Right renal pelvis (tissue), 4 donors: Measurements from ENCODE around the gene STRN3. TPM values are rescaled to one million over a fixed set of nuclear protein-coding genes. Genes with fewer than 3 reads are reported as not detected.

Source experiments
- DNase-seq, 4 donors: peaks; one replicate each; pipeline ENCODE4 v3.0.0-alpha.2; 2013; ENCODE audit warnings: low read depth in 4 of 4, low spot score in 3 of 4, missing footprints in 1 of 4
- polyA plus RNA-seq, 4 donors: library from polyadenylated mRNA; unstranded; fragments of 120-200 nt; gene quantifications; one replicate each; pipeline ENCODE4 v1.2.1, GENCODE V29; 2013; ENCODE audit not compliant: insufficient read length in 4 of 4

The STRN3 gene
- polyA plus RNA-seq, 4 donors = 39.8 to 48.0 (median 47.2) TPM

DNA sequence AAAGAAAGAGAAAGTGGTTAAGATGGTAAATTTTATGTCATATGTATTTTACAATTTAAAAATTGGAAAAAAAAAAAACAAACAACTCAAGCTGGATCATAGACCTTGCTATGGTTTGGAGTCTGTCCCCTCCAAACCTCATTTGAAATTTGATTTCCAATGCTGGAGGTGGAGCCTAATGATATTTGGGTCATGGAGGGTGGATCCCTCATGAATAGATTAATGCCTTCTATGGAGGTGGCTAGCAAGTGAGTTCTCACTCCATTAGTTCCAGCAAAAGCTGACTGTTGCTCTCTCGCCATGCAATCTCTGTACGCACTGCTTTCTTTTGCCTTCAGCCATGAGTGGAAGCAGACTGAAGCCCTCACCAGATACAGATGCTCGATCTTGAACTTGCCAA is 22.9 kb downstream of the STRN3 start:
- no peak for DNase-seq

DNA sequence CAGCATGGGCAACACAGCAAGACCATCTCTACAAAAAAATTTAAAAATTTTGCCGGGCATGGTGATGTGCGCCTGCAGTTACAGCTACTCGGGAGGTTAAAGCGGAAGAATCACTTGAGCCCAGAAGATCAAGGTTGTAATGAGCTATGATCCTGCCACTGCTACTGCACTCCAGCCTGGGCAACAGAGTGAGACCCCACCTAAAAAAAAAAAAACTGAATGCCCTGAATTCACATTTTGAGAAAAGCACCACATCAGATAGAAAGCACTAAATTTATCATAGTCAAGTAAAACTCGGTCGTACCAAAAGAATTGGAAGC is 24.9 kb downstream of the STRN3 start:
- no peak for DNase-seq

GRCh38 chr14:31000629-31001338 is 25.4 kb downstream of the STRN3 start:
- no peak for DNase-seq

GRCh38 chr14:30999038-30999773 is 27.0 kb downstream of the STRN3 start:
- no peak for DNase-seq

DNA sequence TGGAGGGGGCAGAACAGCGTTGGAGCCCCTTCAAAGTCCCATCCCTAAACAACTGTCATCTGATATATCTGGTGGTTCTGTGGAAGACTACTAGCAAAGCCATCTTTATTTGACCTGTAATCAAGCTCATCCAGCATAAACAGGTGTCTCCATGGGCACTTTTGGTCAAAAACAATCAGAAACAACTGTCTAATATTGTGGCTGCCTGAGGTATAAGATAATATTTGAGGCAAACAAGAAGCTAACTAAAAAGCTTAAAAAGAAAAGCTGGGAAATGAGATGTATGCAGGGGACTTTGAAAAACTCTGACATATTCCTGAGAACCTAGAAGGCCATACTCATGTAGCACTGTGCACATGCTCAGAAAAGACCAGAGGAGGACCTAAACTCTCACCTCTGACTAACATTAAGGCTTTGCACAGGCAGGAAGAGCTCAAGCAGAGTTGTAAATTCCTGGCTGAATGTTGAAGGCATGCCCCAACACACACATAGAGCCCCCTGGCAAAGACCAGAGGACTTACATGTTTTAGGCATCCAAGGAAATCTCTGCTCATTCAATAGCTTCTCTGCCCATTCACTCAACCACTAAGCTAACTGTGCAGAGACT is 28.0 kb downstream of the STRN3 start:
- DNase-seq = no peak

GRCh38 chr14:30996892-30997659 is 29.1 kb downstream of the STRN3 start:
- DNase-seq = no peak

GRCh38 chr14:30995689-30996088 is 30.5 kb downstream of the STRN3 start:
- no peak for DNase-seq

GRCh38 chr14:30994681-30995620 is 31.2 kb downstream of the STRN3 start:
- DNase-seq = no peak

DNA sequence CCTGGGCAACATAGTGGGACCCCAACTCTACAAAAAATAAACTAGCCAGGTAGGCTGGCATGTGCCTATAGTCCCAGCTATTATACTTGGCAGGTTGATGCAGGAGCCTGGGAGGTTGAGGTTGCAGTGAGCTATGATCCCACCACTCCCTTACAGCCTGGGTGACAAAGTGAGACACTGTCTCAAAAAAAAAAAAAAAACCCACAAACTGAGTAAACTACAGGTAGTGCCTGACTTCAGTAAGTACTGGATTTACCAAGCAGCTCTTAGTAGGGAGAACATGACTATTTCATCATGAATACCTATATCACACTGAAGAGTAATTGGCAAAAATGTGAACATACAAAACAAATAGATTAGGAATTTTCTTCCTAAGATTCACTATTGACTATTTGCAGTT is 33.1 kb downstream of the STRN3 start:
- DNase-seq = no peak

- no peak for DNase-seq
Observed at GRCh38 chr14:30991408-30991807, 34.8 kb downstream of the STRN3 start.

- no peak for DNase-seq
Observed at GRCh38 chr14:30990770-30991169, 35.4 kb downstream of the STRN3 start.

- DNase-seq = no peak
Observed at GRCh38 chr14:30988509-30988908, 37.7 kb downstream of the STRN3 start.

GRCh38 chr14:30985796-30986195 is 40.4 kb downstream of the STRN3 start:
- DNase-seq = no peak

DNA sequence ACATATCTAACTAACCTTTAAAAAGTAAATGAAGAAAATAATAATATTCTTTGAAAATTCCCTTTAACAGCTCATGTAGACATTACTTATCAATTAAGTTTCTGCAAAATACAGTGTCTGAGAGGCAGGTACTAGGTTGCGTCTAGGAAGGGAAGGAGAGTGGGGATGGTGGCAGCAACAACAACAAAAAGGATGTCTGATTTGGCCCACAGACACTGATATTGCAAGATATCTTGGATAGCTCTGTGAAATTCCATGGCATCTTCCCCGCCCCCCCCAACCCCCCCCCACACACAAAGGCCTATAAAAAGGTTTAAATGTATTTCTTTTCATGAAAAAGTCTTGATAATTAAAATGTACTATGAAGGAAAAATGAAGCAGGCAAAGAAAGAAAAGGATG is 42.3 kb downstream of the STRN3 start:
- DNase-seq = no peak

GRCh38 chr14:30982533-30982932 is 43.6 kb downstream of the STRN3 start:
- no peak for DNase-seq

DNA sequence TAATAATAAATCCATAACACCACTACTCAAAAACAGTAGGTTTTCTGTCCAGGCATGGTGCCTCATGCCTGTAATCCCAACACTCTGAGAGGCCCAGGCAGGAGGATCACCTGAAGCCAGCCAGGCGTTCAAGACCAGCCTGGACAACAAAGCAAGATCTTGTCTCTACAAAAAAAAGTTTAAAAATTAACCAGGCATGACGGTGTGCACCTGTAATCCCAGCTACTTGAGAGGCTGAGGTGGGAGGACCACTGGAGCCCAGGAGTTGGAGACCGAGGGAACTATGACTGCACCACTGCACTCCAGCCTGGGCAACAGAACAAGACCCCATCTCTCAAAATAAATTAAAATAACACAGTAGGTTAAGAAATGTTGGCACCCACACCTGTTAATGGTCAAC is 45.2 kb downstream of the STRN3 start:
- no peak for DNase-seq

GRCh38 chr14:30980106-30980704 is 46.0 kb downstream of the STRN3 start:
- peak; percentile 18 to 43 (median 24) for DNase-seq

DNA sequence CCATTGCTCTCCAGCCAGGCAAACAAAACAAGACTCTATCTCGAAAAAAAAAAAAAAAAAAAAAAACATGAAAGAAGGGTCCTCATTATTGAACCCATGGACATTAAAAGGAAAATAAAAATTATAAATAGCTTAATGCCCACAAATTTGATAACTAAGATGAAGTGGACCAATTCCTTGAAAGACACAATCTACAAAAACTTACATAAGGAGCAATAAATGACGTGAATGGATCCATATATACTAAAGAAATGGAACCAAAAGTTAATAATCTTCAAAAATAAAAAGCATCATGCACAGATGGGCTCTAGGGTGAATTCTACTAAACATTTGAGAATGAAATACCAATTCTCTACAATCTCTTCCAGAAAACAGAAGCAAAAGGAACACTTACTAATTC is 48.4 kb downstream of the STRN3 start:
- no peak for DNase-seq

DNA sequence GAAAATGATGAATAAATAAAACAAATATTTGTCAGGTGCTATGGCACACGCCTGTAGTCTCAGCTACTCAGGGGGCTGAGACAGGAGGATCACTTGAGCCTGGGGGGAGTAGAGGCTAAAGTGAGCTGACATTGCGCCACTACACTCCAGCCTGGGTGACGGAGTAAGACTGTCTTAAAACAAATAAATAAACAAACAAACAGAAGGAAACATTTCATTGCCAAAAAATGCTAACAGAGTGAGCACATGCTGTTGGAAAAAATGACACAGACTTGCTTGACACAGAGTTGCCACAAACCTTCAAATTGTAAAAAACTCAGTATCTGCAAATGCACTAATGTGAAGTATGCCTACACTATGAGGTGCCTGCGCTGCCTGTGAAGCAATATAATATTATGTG is 51.6 kb downstream of the STRN3 start:
- DNase-seq = no peak
